B cell (primary cell): ENCODE data around the gene POFUT2.

Source experiments
- CTCF ChIP-seq: fragments of 200-600 bp; IDR thresholded peaks from one replicate; pipeline ENCODE4 v1.8.0; 2022; ENCODE audit warnings: antibody characterized with exemption, mild to moderate bottlenecking
- EZH2 ChIP-seq: IDR thresholded peaks from 2 replicates; pipeline ENCODE4 v1.6.1; 2012; ENCODE audit warnings: borderline replicate concordance, low read depth, mild to moderate bottlenecking, moderate library complexity, low read length; ENCODE audit not compliant: insufficient read depth, poor library complexity, severe bottlenecking

GRCh38 chr21:45246386-45247320 is 41.0 kb downstream of the POFUT2 start:
- TF ChIP-seq CTCF = no peak
- TF ChIP-seq EZH2 = no peak
